Measurements from ENCODE around the gene TESK1.

- TF ChIP-seq REST (IDR thresholded peaks at IDR 0.05; ENCODE audit: unreplicated experiment) = no peak
- no peak for TF ChIP-seq CTCF (conservative IDR thresholded peaks at IDR 0.05; ENCODE audit: low read depth in 2 of 2)
- no peak for TF ChIP-seq POLR2AphosphoS5 (IDR thresholded peaks at IDR 0.05; ENCODE audit: low read depth)
- no peak for TF ChIP-seq STAT1 (IDR thresholded peaks at IDR 0.05; ENCODE audit: unreplicated experiment)
- TF ChIP-seq ZNF331 (CRISPR knock-in tag; IDR thresholded peaks at IDR 0.05; ENCODE audit: low read depth) = no peak
- TF ChIP-seq ETS1 (IDR thresholded peaks at IDR 0.05) = no peak
- TF ChIP-seq CREB1 (CRISPR knock-in tag; IDR thresholded peaks at IDR 0.05; ENCODE audit: low read depth) = no peak
- TF ChIP-seq EZH2 (IDR thresholded peaks at IDR 0.05; ENCODE audit: low read depth, unreplicated experiment) = no peak
- TF ChIP-seq ZNF114 (CRISPR knock-in tag; IDR thresholded peaks at IDR 0.05) = no peak
- TF ChIP-seq EZH2phosphoT487 (IDR thresholded peaks at IDR 0.05; ENCODE audit: unreplicated experiment) = no peak
These were observed 25.9 kb upstream of the TESK1 start for GRCh38 chr9:35579130-35579529.
